ENCODE measurements around the gene SST. TPM values are rescaled to one million over a fixed set of nuclear protein-coding genes. Genes with fewer than 3 reads are reported as not detected.

Gene SST
- total RNA-seq, 1 donor from 2014 or later = not detected

GRCh38 chr3:187630404-187630803 lies 39.8 kb downstream of the SST start:
- no peak for DNase-seq (ENCODE audit: low spot score)

- DNase-seq (ENCODE audit: low spot score) = no peak
These were observed 40.5 kb downstream of the SST start for GRCh38 chr3:187629711-187630110.

- DNase-seq (ENCODE audit: low spot score) = no peak
These were observed 42.0 kb downstream of the SST start for GRCh38 chr3:187628169-187628568.

- no peak for DNase-seq (ENCODE audit: low spot score)
These were observed 43.6 kb downstream of the SST start for GRCh38 chr3:187626581-187626980.

GRCh38 chr3:187624588-187624987 lies 45.6 kb downstream of the SST start:
- no peak for DNase-seq (ENCODE audit: low spot score)

- DNase-seq (ENCODE audit: low spot score) = no peak
These were observed 46.8 kb downstream of the SST start for GRCh38 chr3:187623285-187623814.

GRCh38 chr3:187621881-187622280 lies 48.3 kb downstream of the SST start:
- DNase-seq (ENCODE audit: low spot score) = no peak

GRCh38 chr3:187619461-187619860 lies 50.7 kb downstream of the SST start:
- no peak for DNase-seq (ENCODE audit: low spot score)

Other genes starting within 250 kb of the SST start
- not detected for gene RTP2, start 32.2 kb upstream of the SST start, total RNA-seq
- gene BCL6, start 75.1 kb upstream of the SST start, total RNA-seq = 255 TPM

Measured in mesenteric fat pad (tissue), 1 donor.